GM19438 (cell line): ENCODE results near the gene KLHL20.
A peak's percentile ranks its signal among the peaks of the same experiment; 100 is the strongest.
"Not testable (repeated sequence)": the region's sequence is repeated elsewhere in the genome, so short reads cannot be mapped to it uniquely, and the experiment has no call there.

ENCODE experiments used
- ATAC-seq: cut with Tn5 transposase; IDR thresholded peaks from one replicate; pipeline ENCODE4 v1.9.1; 2021; ENCODE audit warnings: low read depth; ENCODE audit not compliant: unreplicated experiment

Gene KLHL20

DNA sequence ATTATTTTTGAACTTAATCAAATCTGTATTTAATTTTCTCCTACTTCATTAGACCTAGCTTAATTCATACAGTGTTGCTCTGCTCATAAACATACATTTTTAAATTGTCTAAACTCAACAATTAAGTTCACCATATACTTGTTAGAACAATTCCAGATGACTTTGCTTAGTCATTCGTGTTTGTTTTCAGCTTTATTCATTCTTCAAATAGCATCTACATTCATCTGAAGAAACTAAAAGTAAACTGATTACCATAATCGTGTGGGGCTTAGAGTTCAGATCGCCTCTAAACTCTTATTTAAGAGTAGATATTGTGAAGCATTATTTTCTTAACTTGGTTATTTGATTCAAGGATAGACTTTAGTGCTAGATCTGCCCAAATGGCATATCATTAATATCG, 34.4 kb downstream of the KLHL20 start:
- ATAC-seq = no peak

- no peak for ATAC-seq
Observed at GRCh38 chr1:173753830-173754229, 39.0 kb downstream of the KLHL20 start.

GRCh38 chr1:173757666-173758065, 42.9 kb downstream of the KLHL20 start:
- ATAC-seq = no peak

DNA sequence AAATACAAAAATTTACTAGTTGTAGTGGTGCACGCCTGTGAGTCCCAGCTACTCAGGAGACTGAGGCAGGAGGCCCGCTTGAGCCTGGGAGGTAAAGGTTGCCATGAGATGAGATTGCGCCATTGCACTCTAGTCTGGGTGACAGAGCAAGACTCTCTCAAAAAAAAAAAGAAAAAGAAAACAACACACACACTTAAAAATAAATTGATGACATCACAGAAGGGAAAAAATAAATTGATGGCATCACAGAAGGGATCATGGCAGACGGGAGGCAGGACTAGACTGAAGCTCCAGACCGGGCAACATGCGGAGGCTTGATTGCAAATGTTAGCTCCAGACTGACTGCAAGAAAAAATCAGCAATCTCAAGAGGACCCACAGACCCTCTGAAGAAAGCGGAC, 43.3 kb downstream of the KLHL20 start:
- no peak for ATAC-seq

GRCh38 chr1:173758980-173759379, 44.2 kb downstream of the KLHL20 start:
- ATAC-seq = no peak

DNA sequence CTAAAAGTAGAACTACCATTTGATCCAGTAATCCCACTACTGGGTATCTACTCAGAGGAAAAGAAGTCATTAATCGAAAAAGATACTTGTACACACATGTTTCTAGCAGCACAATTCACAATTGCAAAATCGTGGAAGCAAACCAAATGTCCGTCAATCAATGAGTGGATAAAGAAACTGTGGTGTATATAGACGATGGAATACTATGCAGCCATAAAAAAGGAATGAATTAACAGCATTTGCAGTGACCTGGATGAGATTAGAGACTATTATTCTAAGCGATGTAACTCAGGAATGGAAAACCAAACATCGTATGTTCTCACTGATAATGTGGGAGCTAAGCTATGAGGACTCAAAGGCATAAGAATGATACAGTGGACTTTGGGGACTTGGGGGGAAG, 49.5 kb downstream of the KLHL20 start:
- not testable (repeated sequence) for ATAC-seq

GRCh38 chr1:173768206-173768605, 53.4 kb downstream of the KLHL20 start:
- ATAC-seq = no peak

- no peak for ATAC-seq
Observed at GRCh38 chr1:173768827-173769226, 54.0 kb downstream of the KLHL20 start.

- not testable (repeated sequence) for ATAC-seq
Observed at GRCh38 chr1:173770330-173770729, 55.5 kb downstream of the KLHL20 start.

DNA sequence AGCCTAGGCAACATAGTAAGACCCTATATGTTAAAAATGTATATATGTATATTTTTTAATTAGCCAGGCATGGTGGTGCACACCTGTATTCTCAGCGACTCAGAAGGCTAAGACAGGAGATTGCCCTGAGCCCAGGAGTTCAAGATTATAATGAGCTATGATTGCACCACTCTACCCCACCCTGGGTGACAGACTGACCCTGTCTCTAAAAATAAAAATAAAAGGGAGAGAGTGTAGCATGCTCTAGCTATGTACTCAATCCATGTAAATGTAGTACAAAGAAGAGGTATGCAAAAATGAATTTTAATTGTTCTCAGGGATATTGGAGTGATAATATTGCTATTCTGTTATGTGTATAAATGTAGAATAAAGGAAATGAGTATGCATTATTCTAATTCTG, 56.8 kb downstream of the KLHL20 start:
- no peak for ATAC-seq

DNA sequence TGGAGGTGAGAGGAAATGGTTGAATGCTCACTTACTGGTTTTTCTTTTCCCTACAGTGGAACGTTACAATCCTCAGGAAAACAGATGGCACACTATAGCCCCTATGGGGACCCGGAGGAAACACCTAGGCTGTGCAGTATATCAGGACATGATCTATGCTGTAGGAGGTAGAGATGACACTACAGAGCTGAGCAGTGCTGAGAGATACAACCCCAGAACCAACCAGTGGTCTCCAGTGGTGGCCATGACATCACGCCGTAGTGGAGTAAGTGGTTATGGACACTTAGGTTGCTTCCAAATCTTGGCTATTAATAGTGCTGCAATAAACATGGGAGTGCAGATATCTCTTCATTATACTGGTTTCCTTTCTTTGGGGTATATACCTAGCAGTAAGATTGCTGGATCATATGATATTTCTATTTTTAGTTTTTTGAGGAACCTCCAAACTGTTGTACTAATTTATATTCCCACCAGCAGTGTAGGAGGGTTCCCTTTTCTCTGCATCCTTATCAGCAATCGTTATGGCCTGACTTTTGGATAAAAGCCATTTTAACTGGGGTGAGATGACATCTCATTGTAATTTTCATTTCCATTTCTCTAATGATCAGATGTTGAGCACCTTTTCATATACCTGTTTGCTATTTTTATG, 60.9 kb downstream of the KLHL20 start:
- no peak for ATAC-seq

DNA sequence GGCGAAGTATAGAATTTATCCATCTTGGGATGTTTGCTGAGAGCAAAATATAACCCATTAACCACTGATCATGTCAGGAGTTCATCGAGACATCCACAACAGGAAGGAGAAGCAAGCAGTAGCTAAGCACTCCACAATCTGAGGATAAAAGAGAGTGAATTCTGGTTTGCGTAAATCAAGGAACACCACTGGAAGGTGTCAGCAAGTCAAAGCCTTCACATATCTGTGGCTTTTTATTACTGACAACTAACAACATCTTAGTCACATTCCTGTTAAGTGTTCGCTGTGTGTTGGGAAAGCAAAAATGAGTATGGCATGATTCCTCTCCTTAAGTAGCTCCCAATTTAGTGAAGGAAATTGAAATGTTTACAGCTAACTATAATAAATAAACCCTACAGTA, 65.2 kb downstream of the KLHL20 start:
- no peak for ATAC-seq

- no peak for ATAC-seq
Observed at GRCh38 chr1:173784997-173785396, 70.2 kb downstream of the KLHL20 start.

DNA sequence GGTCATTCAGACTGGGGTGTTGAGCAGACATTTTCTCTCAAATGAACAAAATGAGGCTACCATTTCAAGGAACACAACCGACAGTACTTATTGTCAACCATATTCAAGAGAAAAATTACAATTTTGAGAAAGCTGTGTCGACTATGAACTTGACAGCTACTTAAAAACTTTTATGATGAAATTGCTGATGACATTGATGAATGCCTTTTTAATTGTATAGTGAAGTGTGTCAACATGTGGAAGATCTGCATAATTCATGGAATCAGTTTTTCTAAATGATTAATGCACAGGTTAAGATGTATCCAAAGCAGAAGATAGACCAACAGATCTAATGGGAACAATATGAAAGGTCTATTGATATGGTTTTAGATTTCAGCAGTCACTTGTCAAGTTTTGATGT, 75.1 kb downstream of the KLHL20 start:
- ATAC-seq = no peak

DNA sequence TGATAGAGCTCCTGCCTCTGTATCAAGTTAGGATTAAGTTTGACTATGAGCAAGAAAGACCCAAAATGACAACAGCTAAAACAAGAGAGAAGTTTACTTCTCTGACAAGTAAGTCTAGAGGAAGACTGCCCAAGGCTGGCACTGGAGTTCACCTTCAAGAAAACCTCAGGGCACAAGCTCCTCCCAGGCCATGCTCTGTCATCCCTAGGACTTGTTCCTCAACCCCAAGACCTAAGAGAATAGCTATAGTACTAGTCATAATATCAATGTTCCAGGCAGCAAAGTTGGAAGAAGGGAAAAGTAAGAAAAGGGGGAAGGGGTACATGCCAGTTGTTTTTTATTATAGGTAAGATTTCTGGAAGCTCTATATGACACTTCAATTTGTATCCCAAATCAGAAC, 83.3 kb downstream of the KLHL20 start:
- ATAC-seq = no peak

DNA sequence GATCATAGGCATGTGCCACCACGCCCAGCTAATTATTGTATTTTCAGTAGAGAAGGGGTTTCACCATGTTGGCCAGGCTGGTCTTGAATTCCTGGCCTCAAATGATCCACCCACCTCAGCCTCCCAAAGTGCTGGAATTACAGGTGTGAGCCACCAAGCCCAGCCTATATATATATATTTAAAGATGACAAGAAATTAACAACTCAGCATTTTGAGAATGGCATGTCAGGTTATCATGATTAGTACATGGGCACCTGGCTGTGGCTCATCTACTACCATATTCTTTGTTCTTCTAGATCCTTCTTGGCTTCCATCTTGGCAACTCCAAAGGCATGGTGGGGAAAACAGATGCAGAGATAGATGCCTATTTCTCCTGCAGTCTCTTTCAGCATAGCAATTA, 85.2 kb downstream of the KLHL20 start:
- not testable (repeated sequence) for ATAC-seq

DNA sequence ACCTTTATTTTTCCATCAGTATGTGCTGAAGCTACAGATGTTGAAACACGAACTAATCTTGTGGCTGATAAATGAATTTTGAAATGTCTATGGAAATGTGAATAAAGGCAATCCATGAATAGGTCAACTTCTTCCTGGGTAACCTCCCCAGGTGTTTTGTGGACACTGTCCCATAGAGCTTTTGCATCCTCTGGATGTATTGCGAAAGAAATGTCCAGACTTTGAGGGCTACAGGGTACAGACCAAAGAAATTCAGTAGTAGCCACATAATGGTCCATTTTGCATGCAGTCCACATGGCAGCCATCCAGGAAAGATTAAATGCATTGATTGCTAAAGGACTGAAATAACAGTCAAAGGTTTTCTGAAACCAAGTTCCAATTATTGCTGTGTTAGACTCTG, 88.2 kb downstream of the KLHL20 start:
- no peak for ATAC-seq

- not testable (repeated sequence) for ATAC-seq
Observed at GRCh38 chr1:173813654-173814053, 98.9 kb downstream of the KLHL20 start.

GRCh38 chr1:173818459-173818858, 103.7 kb downstream of the KLHL20 start:
- no peak for ATAC-seq

- ATAC-seq = no peak
Observed at GRCh38 chr1:173821680-173822079, 106.9 kb downstream of the KLHL20 start.

DNA sequence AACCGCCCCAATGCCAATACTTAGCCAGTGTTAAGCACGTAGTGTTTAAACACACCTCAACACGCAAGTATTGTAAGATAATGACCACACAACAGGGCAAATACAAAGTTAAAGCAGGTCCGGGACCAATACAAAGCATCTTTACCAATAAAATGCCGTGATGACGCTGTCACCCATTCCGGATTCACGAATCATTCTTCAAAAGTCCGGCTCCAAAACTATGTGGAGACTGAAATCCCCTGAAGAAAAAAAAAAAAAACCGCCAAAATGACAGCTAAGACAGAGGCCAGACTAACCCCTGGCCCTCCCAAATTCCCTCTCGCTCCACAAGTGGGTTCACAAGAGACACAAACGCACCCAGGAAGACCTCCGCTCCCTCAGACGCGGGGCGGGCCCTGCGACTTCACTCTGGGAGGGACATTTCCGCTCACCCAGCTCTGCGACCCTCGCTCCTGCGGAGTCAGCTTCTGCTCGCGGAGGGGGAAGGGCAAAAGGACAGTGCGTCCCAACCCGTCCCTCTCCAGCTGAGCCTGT, 109.1 kb downstream of the KLHL20 start:
- ATAC-seq = peak; percentile 38

DNA sequence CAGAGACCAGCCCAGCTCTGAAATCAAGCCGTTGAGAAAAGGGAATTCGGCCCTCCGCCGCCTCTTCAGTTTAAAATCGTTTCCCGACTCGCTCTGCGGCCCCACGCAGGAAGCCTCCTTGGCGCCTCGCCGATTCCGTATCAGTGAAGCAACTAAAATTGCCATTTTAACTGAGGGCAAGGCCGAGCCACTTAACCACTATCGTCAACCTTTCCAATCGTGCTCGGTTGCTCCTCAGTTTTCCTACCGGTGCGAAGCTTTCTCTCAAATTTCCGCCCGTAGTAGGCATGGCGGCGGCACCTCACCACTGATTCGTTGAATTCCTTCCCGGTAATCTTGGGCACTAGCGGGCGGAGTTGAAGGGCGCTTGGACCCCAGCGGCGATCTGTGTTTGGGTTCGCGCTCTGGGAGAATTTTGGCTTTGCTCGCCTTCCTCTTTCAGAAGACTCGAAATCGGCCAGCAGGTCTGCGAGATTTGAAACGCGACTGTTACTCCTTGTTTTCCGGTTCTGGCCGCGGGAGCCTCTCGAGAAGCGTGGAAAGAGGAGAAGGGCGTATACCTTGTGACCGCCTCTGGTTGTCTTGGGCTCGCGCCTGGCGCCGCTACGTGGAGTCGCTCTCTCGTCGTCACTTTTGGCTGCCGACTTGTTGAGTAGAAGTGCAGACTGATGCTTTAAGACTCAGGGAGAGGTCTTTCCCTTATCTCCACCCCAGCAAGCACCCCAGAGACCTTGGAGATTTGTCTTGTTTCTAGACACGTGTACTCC, 109.7 kb downstream of the KLHL20 start, which contains the start of the genes CENPL and DARS2:
TSS of gene CENPL (minus strand) at position 569 of the 767 bp plus-strand sequence. CDS start 13,584 bp downstream, outside the sequence.
TSS of gene DARS2 (plus strand) at position 359 of the 767 bp plus-strand sequence. CDS start 557 bp downstream, outside the sequence.
- ATAC-seq = peak; percentile 77
